Stimulated activated memory B cell treated with anti-CD40 and anti-IgM and Interleukin-4, amounts not matched to agents 10 μg/mL and 1 μg/mL and 100 μg/mL, for 72 hours (primary cell): ENCODE data around the gene SGK1.

ENCODE experiments used
- ATAC-seq: fragments of 150-1000 bp; cut with Tn5 transposase; 2 replicates; pipeline ENCODE4 v1.10.0; 2021
- H3K27ac Mint-ChIP-seq: one replicate; pipeline ENCODE4 v1.8.0; 2022; ENCODE audit warnings: mild to moderate bottlenecking, mixed read lengths
- H3K27me3 Mint-ChIP-seq: one replicate; pipeline ENCODE4 v1.8.0; 2022; ENCODE audit warnings: mixed read lengths
- H3K36me3 Mint-ChIP-seq: one replicate; pipeline ENCODE4 v1.8.0; 2022; ENCODE audit warnings: mixed read lengths
- H3K4me1 Mint-ChIP-seq: one replicate; pipeline ENCODE4 v1.8.0; 2022; ENCODE audit warnings: mixed read lengths
- H3K4me3 Mint-ChIP-seq: one replicate; pipeline ENCODE4 v1.8.0; 2022; ENCODE audit warnings: mild to moderate bottlenecking, moderate library complexity, mixed read lengths
- H3K9me3 Mint-ChIP-seq: one replicate; pipeline ENCODE4 v1.8.0; 2022; ENCODE audit warnings: mixed read lengths

Gene SGK1

GRCh38 chr6:134161041-134161440 lies 156.9 kb downstream of the SGK1 start:
- Mint-ChIP-seq H3K27ac (no peak overlapping the region), H3K9me3 (no peaks in the 10 kb centered on the region), H3K36me3 (no peaks in the 10 kb centered on the region), H3K4me3 (no peak overlapping the region), H3K27me3 (no peaks in the 10 kb centered on the region), H3K4me1 (no peaks in the 10 kb centered on the region)
- ATAC-seq: no peak

- no peaks in the 10 kb centered on the region for H3K27me3 Mint-ChIP-seq
- H3K9me3 Mint-ChIP-seq: no peaks in the 10 kb centered on the region
- no peaks in the 10 kb centered on the region for H3K4me1 Mint-ChIP-seq
- no peaks in the 10 kb centered on the region for H3K36me3 Mint-ChIP-seq
- ATAC-seq: no peak
- H3K4me3 Mint-ChIP-seq: no peak overlapping the region
- H3K27ac Mint-ChIP-seq: no peak overlapping the region
Observed at GRCh38 chr6:134152767-134153485, 165.0 kb downstream of the SGK1 start.

GRCh38 chr6:134148566-134148965 lies 169.3 kb downstream of the SGK1 start:
- Mint-ChIP-seq H3K4me1 (peaks cover 5% of the 10 kb centered on the region), H3K4me3 (no peak overlapping the region), H3K27me3 (no peaks in the 10 kb centered on the region), H3K36me3 (no peaks in the 10 kb centered on the region), H3K27ac (no peak overlapping the region), H3K9me3 (peaks cover 2% of the 10 kb centered on the region)
- no peak for ATAC-seq

GRCh38 chr6:134147034-134147533 lies 170.8 kb downstream of the SGK1 start:
- peaks cover 2% of the 10 kb centered on the region for H3K9me3 Mint-ChIP-seq
- no peak overlapping the region for H3K27ac Mint-ChIP-seq
- peaks cover 5% of the 10 kb centered on the region for H3K4me1 Mint-ChIP-seq
- no peaks in the 10 kb centered on the region for H3K36me3 Mint-ChIP-seq
- no peak overlapping the region for H3K4me3 Mint-ChIP-seq
- no peaks in the 10 kb centered on the region for H3K27me3 Mint-ChIP-seq
- no peak for ATAC-seq

- Mint-ChIP-seq H3K27ac (no peak overlapping the region), H3K27me3 (no peaks in the 10 kb centered on the region), H3K4me3 (no peak overlapping the region), H3K36me3 (no peaks in the 10 kb centered on the region), H3K9me3 (peaks cover 2% of the 10 kb centered on the region), H3K4me1 (peaks cover 5% of the 10 kb centered on the region)
- ATAC-seq: no peak
Observed at GRCh38 chr6:134146268-134147033, 171.5 kb downstream of the SGK1 start.

- peaks cover 5% of the 10 kb centered on the region for H3K4me1 Mint-ChIP-seq
- H3K9me3 Mint-ChIP-seq: peaks cover 2% of the 10 kb centered on the region
- no peak overlapping the region for H3K27ac Mint-ChIP-seq
- peak; percentile 67 for ATAC-seq
- no peak overlapping the region for H3K4me3 Mint-ChIP-seq
- H3K27me3 Mint-ChIP-seq: no peaks in the 10 kb centered on the region
- H3K36me3 Mint-ChIP-seq: no peaks in the 10 kb centered on the region
Observed at GRCh38 chr6:134145786-134146185, 172.1 kb downstream of the SGK1 start.

GRCh38 chr6:134138226-134138975 lies 179.5 kb downstream of the SGK1 start:
- Mint-ChIP-seq H3K9me3 (no peaks in the 10 kb centered on the region), H3K27ac (no peak overlapping the region), H3K36me3 (no peaks in the 10 kb centered on the region), H3K4me3 (no peak overlapping the region), H3K4me1 (no peaks in the 10 kb centered on the region), H3K27me3 (peaks cover 10% of the 10 kb centered on the region)
- ATAC-seq: no peak

GRCh38 chr6:134134654-134135053 lies 183.3 kb downstream of the SGK1 start:
- no peak overlapping the region for H3K27ac Mint-ChIP-seq

GRCh38 chr6:134132494-134133141 lies 185.3 kb downstream of the SGK1 start:
- ATAC-seq: no peak
- H3K36me3 Mint-ChIP-seq: no peaks in the 10 kb centered on the region
- H3K9me3 Mint-ChIP-seq: peaks cover 10% of the 10 kb centered on the region
- no peaks in the 10 kb centered on the region for H3K4me1 Mint-ChIP-seq
- H3K27me3 Mint-ChIP-seq: peaks cover 19% of the 10 kb centered on the region
- no peak overlapping the region for H3K27ac Mint-ChIP-seq
- no peak overlapping the region for H3K4me3 Mint-ChIP-seq

More at GRCh38 chr6:134134654-134135053, 183.3 kb downstream of the SGK1 start:
- Mint-ChIP-seq H3K36me3 (no peaks in the 10 kb centered on the region), H3K4me3 (no peak overlapping the region), H3K4me1 (no peaks in the 10 kb centered on the region), H3K27me3 (peaks cover 19% of the 10 kb centered on the region), H3K9me3 (peaks cover 10% of the 10 kb centered on the region)
- ATAC-seq: no peak

- Mint-ChIP-seq H3K36me3 (no peaks in the 10 kb centered on the region), H3K4me3 (no peak overlapping the region), H3K4me1 (no peaks in the 10 kb centered on the region), H3K27me3 (peaks cover 19% of the 10 kb centered on the region), H3K9me3 (peaks cover 10% of the 10 kb centered on the region), H3K27ac (no peak overlapping the region)
- no peak for ATAC-seq
Observed at GRCh38 chr6:134131530-134132139, 186.3 kb downstream of the SGK1 start.

- Mint-ChIP-seq H3K4me3 (no peak overlapping the region), H3K27me3 (peaks cover 9% of the 10 kb centered on the region), H3K27ac (no peak overlapping the region), H3K9me3 (peaks cover 10% of the 10 kb centered on the region), H3K36me3 (no peaks in the 10 kb centered on the region), H3K4me1 (no peaks in the 10 kb centered on the region)
- no peak for ATAC-seq
Observed at GRCh38 chr6:134128146-134128545, 189.8 kb downstream of the SGK1 start.

GRCh38 chr6:134123666-134124208 lies 194.2 kb downstream of the SGK1 start:
- H3K36me3 Mint-ChIP-seq: no peaks in the 10 kb centered on the region
- ATAC-seq: no peak
- H3K27me3 Mint-ChIP-seq: no peaks in the 10 kb centered on the region
- H3K4me1 Mint-ChIP-seq: no peaks in the 10 kb centered on the region
- no peak overlapping the region for H3K27ac Mint-ChIP-seq
- no peak overlapping the region for H3K4me3 Mint-ChIP-seq
- peaks cover 2% of the 10 kb centered on the region for H3K9me3 Mint-ChIP-seq

GRCh38 chr6:134122775-134123174 lies 195.1 kb downstream of the SGK1 start:
- no peaks in the 10 kb centered on the region for H3K27me3 Mint-ChIP-seq
- no peaks in the 10 kb centered on the region for H3K4me1 Mint-ChIP-seq
- no peak overlapping the region for H3K27ac Mint-ChIP-seq
- no peak for ATAC-seq
- H3K9me3 Mint-ChIP-seq: peaks cover 2% of the 10 kb centered on the region
- no peak overlapping the region for H3K4me3 Mint-ChIP-seq
- no peaks in the 10 kb centered on the region for H3K36me3 Mint-ChIP-seq

- H3K4me3 Mint-ChIP-seq: no peak overlapping the region
- H3K27ac Mint-ChIP-seq: no peak overlapping the region
- no peaks in the 10 kb centered on the region for H3K36me3 Mint-ChIP-seq
- no peaks in the 10 kb centered on the region for H3K4me1 Mint-ChIP-seq
- no peak for ATAC-seq
- peaks cover 2% of the 10 kb centered on the region for H3K9me3 Mint-ChIP-seq
- H3K27me3 Mint-ChIP-seq: peaks cover 18% of the 10 kb centered on the region
Observed at GRCh38 chr6:134119486-134119885, 198.4 kb downstream of the SGK1 start.
